ENCODE measurements around the gene MRGPRX2.

DNA sequence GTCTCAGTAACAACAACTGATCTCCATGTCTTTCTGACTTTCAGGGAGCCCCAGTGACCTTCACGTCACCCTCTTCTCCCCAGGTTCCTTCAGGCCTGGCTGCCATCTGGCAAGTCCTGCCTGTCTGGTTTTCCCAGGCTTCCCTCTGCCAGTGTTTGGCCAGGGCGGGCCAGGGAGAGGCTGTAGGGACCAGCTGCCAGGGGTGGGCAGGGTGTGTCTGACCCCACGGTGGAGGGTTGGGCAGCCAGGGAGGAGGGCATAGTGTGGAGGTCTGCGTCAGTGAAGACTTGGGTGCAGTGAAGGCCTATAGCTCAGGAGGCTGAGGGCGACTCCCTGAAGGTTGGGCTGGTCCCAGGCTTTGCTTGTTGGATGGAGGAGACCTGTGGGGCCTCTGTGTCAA, 11.9 kb upstream of the MRGPRX2 start:
- no peak for TF ChIP-seq SMC3 (conservative IDR thresholded peaks at IDR 0.05; ENCODE audit: poor library complexity)
- TF ChIP-seq CTCF (IDR thresholded peaks at IDR 0.05; ENCODE audit: poor library complexity, severe bottlenecking) = no peak
- no peak for TF ChIP-seq POLR2AphosphoS5 (IDR thresholded peaks at IDR 0.05)
- no peak for TF ChIP-seq RAD21 (conservative IDR thresholded peaks at IDR 0.05)

All from neural cell (in vitro differentiated cells).